ENCODE data around the gene ADAMTS6. TPM values are rescaled to one million over a fixed set of nuclear protein-coding genes. Genes with fewer than 3 reads are reported as not detected.

ADAMTS6 gene
- total and polyA plus RNA-seq, 2 of the 13 experiments (the other 11 are each of a cell fraction or from before 2014, with no cell fraction given): 3.1 to 8.2 TPM

GRCh38 chr5:65204966-65205365, 276.8 kb downstream of the ADAMTS6 start (continued):
- no peak for TF ChIP-seq SALL1 (CRISPR knock-in tag; IDR thresholded peaks at IDR 0.05)

DNA sequence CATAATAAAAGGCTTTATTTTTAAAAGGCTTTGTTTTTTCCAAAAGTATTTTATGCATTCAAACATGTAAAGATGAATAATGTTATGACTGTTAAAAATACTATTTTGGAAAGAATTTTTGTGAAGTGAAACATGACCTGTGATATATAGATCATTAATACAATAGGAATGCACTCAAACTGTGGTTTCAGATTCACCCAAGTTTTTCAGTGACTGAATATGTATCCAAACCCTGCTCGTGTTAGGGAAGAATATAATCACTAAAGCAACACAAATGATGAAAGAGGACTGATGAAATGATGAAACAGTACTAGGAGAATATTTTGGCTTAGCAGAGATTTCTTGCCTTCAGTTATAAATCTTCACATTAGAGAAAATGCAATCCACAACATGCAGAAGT, 278.0 kb downstream of the ADAMTS6 start:
- intact Hi-C loops (cut with micrococcal nuclease; ENCODE audit: unreplicated experiment) (no loop called here), in situ Hi-C loops (cut with HindIII; ENCODE audit: extremely low pct_ligation_motif_present, low pct_unique_long_range_greater_than_20kb) (no loop called here)
- Histone ChIP-seq H3K36me3 (replicated peaks in 1 of 2; ENCODE audit: control insufficient read depth in 1 of 2, insufficient read depth in 2 of 2, low read length in 2 of 2) (no peaks in the 10 kb centered on the region), H4K20me1 (ENCODE audit: insufficient read depth, low read length) (no peaks in the 10 kb centered on the region), H3K79me2 (ENCODE audit: insufficient read depth, low read length) (no peaks in the 10 kb centered on the region), H2AFZ (ENCODE audit: low read length) (no peak overlapping the region), H3K27ac (ENCODE audit: extremely low read length, insufficient read depth, low read length) (no peak overlapping the region), H3K4me3 (replicated peaks in 1 of 3; ENCODE audit: insufficient read depth in 1 of 3, low read depth in 2 of 3, low read length in 3 of 3) (no peak overlapping the region), H3K27me3 (ENCODE audit: control insufficient read depth in 1 of 2, insufficient read depth in 2 of 2, low read length in 2 of 2) (no peaks in the 10 kb centered on the region), H3K9ac (ENCODE audit: insufficient read depth, low read depth, low read length) (no peak overlapping the region), H3K4me1 (ENCODE audit: insufficient read depth, low read length) (peaks cover 8% of the 10 kb centered on the region), H3K4me2 (ENCODE audit: low read depth, low read length) (no peak overlapping the region), H3K9me3 (ENCODE audit: low read length) (no peaks in the 10 kb centered on the region)
- WGBS (ENCODE audit: low lambda C conversion rate): 37% methylated on average over 1 of the region's 1 CpG
- no TSS peak for BruUV-seq (replicated peaks)
- DNase-seq (ENCODE audit: low spot score) (no peak), FAIRE-seq (no peak), ATAC-seq (no peak)
- TF ChIP-seq RELA (CRISPR knock-in tag; IDR thresholded peaks at IDR 0.05) (no peak), ZNF567 (CRISPR knock-in tag; IDR thresholded peaks at IDR 0.05; ENCODE audit: borderline replicate concordance) (no peak), AFF4 (CRISPR knock-in tag; IDR thresholded peaks at IDR 0.05) (no peak), NCOA2 (CRISPR knock-in tag; IDR thresholded peaks at IDR 0.05) (no peak)
- TF ChIP-seq, protein P1, sequence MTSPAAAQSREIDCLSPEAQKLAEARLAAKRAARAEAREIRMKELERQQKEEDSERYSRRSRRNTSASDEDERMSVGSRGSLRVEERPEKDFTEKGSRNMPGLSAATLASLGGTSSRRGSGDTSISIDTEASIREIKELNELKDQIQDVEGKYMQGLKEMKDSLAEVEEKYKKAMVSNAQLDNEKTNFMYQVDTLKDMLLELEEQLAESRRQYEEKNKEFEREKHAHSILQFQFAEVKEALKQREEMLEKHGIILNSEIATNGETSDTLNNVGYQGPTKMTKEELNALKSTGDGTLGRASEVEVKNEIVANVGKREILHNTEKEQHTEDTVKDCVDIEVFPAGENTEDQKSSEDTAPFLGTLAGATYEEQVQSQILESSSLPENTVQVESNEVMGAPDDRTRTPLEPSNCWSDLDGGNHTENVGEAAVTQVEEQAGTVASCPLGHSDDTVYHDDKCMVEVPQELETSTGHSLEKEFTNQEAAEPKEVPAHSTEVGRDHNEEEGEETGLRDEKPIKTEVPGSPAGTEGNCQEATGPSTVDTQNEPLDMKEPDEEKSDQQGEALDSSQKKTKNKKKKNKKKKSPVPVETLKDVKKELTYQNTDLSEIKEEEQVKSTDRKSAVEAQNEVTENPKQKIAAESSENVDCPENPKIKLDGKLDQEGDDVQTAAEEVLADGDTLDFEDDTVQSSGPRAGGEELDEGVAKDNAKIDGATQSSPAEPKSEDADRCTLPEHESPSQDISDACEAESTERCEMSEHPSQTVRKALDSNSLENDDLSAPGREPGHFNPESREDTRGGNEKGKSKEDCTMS (CRISPR knock-in tag; conservative IDR thresholded peaks at IDR 0.05): no peak
- CTCF ChIA-PET (ENCODE audit: low intra/inter-chr PET ratio, low total read pairs): no interaction called here
- POLR2A ChIA-PET: no interaction called here
